HG03060 (cell line): Measurements from ENCODE around the gene PTDSS2.

ENCODE experiments used
- ATAC-seq: cut with Tn5 transposase; IDR thresholded peaks from one replicate; pipeline ENCODE4 v1.9.1; 2021; ENCODE audit warnings: low read depth, moderate number of reproducible peaks; ENCODE audit not compliant: unreplicated experiment

Gene PTDSS2

DNA sequence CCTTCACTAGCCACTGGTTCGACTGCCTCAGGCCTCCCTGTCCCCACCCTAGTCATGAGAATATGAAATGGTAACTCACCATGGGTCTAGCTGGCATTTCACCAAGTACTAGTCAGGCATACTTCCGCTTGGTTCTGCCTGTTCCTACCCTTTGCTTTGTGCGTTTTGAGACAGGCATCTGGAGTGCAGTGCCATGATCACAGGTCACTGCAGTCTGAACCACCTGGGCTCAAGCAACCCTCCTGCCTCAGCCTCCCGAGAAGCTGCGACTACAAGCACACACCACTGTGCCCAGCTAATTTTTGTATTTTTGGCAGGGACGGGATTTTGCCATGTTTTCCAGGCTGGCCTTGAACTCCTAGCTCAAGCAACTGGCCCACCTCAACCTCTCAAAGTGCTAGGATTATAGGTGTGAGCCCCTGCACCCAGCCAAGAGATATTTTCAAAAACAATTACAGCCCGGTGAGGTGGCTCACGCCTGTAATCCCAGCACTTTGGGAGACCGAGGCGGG lies 71.2 kb downstream of the PTDSS2 start:
- ATAC-seq: no peak

DNA sequence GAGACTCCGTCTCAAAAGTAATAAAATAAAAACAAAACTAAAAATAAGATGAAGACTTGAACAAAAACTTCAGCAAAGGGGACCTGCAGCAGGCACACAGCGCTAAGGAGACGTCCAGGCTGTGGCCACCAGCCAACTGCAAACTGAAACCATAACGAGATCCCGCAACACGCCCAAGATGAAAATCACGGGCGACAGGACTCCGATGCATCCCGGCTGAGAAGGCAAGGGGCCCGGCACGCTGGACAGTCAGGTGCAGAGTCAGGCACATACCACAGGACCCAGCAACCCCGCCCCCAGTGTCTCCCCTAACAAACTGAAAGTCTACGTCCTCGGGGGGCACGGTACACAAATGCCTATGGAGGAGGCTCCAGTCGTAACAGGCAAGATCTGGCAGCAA lies 76.1 kb downstream of the PTDSS2 start:
- no peak for ATAC-seq

DNA sequence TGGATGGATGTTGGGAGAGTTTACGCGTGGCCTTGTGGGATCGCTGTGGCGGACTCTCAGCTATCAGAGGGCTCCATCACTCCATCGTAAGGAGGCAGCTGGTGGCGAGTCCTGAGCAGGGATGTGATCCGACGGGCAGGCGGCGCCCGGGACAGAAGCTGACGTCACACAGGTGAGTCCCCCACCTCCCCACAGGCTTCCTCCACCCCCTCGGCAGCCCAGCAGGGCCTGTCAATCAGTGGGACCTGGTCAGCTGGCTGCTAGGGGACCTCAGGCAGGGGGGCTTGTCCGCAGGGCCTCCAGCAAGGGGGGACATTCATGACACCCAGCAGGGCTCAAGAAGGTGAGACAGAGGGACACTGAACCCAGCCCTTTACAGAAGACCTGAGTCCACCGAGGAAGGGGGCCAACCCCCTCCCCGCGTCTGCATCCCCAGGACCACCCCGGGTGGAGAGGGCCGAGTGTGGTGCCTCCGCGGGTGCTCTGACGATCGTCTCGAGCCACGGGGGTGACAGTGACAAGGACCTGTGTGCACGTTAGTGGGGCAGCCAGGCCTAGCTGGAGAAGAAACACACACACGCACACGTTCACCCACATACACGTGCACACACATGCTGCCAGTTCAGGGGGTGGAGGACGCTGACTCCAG lies 78.2 kb downstream of the PTDSS2 start:
- ATAC-seq: no peak

DNA sequence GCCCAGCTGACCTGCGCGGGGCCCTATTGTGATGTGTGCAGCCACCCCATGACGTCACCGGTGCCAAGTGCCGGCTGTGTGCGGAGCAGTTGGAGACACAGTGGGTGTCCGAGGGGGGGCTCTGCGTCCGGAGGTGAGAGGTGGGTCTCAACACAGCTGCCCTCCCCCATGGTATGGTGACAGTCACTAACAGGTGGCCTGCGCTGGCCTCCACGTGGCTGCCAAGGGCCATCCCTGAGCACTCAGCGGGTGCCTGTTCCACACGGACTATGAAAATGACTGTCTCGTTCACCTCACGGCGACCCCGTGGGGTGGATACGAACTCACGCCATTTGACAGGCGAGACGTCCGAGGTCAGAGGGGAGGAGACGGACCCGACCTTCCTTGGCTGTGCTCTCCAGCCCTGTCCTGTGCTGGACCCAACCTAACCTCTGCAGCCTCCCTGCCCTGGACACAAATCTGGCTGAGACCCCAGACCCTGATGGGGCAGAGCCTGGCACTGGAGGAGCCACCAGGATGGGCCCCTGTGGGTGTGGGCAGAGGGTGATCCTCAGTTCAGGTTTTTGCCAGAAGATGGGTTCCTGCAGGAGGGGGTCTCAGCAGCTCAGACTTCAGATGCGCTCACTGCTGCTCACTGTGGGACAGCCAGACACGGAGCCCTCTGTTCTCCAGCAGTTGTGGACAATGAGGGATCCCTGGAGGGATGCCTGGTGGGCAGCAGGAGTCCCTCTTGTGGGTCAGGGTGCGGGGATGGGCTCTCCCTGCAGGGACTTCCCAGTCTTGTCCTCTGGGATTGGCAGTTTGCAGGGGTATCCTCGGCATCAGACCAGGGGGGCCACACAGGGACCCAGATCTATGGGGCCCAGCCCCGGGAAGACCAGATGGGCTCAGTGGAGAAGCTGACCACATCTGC lies 79.0 kb downstream of the PTDSS2 start:
- ATAC-seq: no peak

DNA sequence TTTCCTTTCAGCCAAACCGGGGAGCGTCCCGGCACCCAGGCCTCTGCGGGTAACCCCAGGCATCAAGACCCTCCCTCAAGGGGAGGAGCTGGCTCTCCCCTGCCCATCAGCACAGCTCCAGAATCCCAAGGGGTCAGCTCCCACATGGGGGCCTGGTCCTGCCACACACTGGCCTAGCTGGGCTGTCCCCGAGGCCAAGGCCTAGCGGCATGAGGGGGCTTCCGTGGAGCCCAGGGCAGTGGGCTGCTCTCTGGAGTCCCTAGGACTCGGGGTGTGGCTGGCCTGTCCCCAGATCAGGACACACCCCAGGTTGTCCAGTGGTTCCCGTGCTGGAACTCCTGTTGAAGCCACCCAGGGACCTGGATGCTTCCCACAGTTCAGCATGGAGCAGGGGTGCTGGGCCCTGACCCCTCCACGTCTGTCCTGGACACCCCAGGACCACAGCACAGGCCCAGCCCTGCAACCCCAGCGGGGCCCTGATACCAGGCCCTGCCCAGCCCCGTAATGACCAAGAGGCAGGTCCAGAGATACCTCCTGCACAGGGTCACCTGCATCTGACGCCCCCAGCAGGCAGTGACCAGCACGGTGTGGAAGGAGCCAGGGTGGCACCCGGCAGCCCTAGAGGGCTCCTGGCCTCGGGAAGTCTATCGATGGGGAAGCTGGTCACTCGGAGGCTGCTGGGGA lies 79.8 kb downstream of the PTDSS2 start:
- no peak for ATAC-seq

DNA sequence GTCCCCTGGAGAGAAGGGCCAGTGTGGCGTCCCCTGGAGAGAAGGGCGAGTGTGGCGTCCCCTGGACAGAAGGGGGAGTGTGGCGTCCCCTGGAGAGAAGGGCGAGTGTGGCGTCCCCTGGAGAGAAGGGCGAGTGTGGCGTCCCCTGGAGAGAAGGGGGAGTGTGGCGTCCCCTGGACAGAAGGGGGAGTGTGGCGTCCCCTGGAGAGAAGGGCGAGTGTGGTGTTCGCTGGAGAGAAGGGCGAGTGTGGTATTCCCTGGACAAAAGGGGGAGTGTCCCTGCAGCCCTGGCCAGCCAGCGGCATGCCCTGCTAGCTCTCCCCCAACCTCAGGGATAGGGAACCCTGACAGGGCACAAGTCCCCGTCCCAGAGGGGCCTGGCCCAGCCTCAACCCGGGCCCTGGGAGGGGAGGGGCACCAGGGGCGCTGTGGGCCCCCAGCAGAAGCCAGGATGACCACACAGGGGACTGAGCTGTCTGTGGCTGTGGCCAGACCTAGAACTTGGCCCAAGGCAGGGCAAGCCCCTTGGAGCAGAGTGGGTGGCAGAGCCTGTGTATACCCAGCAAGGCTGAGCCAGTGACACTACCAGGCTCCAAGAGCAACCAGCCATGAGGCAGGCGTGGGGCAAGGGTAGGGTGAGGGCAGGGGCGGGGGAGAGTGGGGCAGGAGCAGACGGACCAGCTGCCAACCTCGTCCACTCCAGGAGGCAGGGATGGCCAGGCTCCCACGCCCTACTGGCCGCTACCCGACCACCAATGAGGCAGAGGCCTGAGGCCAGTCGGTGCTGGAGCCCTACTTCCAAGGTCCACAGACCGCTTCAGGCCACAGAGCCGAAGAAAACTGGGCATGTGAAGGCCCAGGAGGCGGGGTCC lies 81.1 kb downstream of the PTDSS2 start:
- no peak for ATAC-seq

DNA sequence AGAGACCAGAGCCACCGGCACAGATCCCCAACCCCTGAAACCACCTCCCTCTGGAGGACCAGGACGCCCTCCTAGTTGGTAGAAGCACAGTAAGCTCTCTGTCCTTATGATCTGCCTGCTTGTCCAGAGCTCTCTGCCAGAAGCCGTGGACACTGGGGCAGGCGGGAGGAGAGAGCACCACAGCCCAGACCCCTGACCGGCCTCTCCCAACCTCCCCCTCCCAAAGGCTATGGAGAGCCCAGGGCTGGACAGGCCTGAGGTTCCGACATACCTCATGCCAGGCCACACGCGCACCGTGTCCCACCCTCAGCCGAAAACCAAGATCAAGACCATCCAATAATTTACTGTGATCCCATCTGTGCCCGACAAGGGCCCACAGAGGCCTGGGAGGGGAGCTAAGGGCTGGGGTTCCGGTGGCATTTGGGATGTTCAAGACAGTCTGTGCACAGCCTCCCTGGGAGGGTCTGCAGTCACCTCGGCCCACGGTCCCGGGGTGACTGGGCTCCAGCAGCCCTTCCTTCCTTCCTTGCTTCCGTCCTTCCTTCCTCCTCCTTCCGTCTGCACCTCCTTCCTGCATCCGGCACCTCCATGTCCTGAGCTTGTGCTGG lies 81.9 kb downstream of the PTDSS2 start:
- no peak for ATAC-seq

DNA sequence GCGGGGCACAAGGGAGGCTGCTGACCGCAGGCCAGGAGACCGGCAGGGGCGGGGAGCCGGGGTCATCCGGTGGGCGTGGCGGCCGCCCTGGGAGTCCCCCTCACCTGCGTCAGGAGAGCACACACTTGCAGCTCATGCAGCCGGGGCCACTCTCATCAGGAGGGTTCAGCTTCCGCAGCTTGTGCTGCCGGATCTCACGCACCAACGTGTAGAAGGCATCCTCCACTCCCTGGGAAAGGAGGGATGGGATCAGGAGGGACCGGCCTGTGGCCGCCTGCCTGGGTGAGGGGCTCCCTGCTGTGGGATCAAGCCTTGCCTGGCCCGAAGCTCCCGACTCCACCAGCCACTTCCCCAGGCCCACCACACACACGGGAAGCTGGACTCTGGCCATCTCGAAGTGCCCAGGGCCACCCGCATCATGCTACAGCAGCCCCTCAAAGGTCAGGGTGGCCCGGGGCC lies 82.5 kb downstream of the PTDSS2 start:
- no peak for ATAC-seq

DNA sequence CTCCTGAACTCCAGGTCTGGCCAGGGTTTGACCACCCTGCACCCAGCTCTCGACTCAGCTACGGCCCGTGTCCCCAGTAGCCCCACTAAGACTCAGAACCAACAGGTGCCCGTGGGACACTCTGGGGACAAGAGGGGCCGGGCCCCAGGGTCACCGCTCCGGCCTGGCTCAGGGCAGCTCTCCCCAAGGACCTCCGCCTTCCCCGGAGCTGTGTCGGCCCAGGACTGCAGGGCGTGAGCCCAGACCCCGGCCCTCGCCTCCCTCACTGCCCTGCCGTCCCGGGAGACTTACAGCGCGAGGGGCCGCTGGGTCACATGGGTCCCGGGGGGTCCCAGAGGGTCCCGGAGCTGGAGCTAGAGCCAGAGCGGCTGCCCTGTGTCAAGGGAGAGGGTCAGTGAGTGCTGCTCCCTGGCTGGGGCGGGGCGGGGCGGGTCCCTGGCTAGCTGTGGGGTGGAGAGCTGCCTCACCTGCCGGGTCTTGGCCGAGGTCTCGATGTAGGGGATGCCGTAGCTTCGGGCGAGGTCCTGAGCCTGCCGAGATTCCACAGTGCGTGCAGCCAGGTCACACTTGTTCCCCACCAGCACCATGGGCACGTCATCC lies 83.0 kb downstream of the PTDSS2 start:
- ATAC-seq: no peak

DNA sequence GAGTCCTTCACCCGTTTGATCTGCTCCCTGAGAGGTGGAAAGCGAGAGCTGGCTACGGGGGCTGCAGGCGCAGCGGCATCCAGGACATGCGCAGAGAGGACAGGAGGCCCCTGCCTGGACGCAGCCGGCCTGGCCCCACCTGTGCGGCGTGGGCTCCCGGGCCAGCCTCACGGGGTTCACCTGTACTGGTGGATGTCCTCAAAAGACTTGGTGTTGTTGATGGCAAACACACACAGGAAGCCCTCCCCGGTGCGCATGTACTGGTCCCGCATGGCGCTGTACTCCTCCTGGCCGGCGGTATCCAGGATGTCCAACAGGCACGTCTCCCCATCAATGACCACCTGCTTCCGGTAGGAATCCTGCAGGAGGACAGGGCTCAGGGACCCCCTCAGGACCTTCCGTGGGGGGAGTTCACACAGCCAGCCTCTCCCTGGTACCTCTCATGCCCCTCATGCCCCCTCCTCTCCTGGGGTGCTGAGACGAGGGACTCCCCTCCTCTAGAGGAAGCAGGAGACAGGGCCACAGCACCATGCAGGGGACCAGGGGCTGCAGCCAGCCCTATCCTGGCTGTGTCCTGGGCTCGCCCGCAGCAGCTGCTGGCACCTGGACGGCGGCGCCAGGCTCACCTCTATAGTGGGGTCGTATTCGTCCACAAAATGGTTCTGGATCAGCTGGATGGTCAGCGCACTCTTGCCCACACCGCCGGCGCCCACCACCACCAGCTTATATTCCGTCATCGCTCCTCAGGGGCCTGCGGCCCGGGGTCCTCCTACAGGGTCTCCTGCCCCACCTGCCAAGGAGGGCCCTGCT lies 83.7 kb downstream of the PTDSS2 start:
- ATAC-seq: no peak

DNA sequence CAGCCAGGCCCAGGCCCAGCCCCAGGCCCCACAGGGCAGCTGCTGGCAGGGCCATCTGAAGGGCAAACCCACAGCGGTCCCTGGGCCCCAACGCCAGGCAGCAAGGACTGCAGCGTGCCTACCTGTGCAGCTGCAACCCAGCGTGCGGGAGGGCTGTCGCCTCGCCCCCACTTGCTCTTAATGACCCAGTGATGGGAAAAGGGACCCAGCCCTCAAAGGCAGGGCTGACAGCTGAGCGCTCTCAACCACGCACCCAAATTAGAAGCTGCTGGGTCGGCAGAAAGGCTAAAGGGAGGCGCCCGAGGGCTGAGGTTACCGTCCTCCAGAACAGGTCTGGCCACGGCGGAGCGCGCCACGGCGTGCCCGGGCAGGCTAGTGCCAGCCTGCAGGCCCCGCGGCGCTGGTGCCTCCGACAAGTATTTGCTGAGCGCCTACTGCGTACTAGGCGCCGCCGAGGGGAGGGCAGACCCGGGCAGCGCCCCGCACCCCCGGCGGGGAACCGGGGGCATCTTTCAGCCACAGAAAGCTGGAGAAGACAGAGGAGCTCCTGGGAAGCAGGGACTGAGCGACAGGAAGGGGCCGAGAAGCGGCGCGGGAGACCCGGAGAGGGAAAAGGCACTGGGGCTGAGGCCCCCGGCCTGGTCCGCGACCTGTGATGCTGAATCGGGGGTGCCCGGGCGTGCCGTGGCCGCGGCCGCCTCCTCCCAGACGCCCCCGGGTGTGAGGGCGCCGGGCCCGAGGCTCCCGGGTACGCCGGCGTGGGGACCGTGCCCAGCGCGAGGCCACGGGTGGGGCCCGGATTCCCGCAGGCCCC lies 84.5 kb downstream of the PTDSS2 start:
- no peak for ATAC-seq

DNA sequence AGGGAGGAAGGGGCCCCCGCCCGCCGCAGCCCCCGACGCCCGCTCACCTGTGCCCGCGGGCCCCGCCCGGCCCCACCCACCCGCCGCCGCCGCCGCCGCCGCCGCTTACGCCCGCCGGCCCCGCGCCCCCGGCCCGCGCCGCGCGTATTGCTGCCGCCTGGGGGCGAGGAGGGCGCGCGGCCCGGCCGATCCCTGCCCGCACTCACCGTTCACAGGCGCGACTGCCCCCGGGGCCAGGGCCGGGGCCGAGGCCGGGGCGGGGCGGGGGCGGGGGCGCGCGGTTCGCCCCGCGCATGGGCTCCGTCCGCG lies 85.1 kb downstream of the PTDSS2 start:
- ATAC-seq: no peak

DNA sequence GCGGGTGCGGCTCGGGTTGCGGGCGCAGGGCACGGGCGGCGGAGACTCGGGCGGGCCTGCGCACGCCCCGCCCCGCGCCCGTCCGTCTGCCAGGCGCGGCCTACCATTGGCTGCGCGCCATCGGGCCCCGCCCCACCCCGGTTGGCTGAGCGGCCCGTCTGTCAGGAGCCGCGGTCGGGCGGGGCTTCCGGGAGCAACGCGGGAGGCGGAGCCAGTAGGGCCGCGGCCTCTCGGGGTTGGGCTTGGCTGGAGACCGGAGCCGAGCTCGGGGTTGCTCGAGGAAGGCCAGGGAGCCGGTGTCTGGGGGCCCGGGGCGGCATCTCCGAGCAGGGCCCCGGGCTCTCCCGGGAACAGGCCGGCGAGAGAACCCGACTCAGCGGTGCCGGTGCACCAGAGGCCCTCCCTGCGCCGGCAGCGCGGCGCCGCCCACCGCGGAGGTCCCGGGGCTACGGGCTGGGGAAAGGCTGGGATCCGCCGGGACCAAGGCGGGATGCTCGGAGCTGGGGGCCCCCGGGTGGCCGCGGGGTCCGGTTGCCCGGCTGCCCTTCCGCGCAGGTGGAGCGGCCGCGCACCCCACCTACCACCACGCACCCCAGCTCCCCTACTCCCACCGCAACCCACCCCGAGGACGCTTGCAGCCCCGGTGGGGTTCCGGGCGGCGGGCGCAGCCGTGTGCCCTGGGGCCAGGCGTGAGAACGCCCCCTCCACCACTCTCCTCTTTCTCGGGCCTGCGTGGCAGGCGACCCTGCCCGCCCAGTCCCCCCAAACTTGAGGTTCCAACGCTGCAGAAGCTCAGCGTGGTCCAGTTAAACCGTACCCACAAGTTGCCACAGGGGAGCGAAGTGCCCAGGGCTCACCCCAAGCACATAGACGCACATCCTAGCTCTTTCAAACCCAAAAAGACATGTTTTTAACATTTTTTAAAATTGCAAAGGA lies 85.7 kb downstream of the PTDSS2 start, which contains the start of gene HRAS:
Gene HRAS, minus strand, starts transcription at position 58 of the 936 bp plus-strand sequence.
- ATAC-seq: no peak

DNA sequence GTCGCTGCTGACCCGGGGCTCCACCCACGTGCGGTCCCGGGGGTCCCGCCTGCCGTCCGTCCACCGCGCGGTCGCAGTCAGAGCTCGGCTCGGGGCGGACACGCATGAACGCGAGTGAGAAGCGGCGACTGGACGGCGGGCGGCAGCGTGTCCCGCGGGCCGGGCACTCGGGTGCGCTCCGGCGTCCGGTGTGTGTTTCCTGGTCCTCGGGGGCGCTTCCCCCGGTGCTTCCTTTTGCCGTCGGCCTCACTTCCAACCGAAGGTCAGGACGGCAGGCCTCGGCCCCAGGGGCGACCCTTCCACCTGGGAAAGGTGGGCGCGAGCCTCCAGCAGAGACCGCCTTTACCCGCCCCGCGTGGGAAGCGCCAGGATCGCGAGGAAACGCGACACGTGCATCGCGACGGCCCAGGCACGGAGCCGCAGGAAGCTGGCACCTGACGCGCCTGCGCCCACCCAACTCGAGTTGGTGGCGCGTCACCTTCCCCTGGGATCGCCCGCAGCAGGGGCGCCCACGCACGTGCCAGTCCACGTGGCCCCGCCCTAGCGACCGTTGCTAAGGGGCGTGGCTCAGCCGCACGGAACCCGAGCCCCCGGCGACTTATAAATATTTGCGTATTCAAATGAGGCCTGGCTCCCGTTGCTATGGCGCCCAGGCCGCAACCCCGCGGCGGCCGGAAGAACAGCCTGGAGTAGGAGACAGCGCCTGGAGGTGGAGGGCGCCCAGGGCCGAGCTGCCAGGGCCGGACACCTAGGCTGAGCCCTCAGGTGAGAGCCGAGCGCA lies 87.0 kb downstream of the PTDSS2 start, which contains the start of gene LRRC56:
Gene LRRC56, plus strand, starts transcription at position 687 of the 781 bp plus-strand sequence. CDS start 3,158 bp downstream, outside the sequence.
- ATAC-seq: peak; percentile 65

DNA sequence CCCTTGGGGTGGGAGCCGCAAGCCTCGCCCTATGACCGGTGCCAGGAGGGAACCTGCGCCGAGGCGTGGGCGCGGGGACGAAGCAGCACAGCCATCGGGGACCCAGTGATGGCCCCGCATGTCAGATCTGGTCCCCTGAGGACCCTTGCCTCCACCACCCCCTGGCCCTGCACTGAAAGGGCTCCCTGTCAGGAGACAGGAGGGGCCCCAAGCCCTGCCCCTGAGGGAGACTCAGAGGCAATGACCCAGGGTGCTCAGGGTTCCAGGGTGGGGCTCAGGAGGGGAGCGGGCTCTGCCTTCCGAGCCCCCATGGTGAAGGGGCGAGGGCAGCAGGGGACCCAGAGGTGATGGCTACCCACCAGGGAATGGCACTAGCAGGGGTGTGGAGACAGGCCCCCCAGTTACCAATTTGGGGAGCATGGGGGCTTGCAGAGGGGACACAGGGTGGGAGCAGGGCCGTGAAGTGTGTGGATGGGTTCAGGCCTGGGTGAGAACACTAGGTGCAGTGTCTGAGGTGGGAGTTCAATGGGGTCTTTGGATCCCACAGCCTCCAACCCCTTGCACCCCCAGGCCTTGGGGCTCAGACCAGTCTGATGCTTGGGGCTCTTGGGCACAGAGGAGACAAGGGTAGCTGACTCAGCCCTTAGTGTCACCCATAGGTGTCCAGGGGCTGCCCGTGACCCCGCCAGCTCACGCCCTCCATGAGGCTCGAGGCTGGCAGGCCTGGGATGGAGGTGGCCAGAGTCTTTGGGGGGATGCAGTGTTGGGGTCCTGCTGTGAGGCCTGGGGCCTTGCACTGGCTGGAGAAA lies 87.7 kb downstream of the PTDSS2 start:
- ATAC-seq: no peak
